CD4-positive, alpha-beta T cell treated with Interleukin-15 for 4 hours (primary cell): ENCODE results near the gene SPON2.

Source experiments
- DNase-seq: peaks from one replicate; pipeline ENCODE4 v3.0.0-alpha.2; 2020; ENCODE audit warnings: low spot score

Gene SPON2

GRCh38 chr4:1172228-1172851 lies at the start of gene SPON2:
SPON2 (minus strand) TSS chr4:1172583.
- DNase-seq = no peak

GRCh38 chr4:1221155-1221870 lies 48.9 kb upstream of the SPON2 start:
- DNase-seq = no peak

DNA sequence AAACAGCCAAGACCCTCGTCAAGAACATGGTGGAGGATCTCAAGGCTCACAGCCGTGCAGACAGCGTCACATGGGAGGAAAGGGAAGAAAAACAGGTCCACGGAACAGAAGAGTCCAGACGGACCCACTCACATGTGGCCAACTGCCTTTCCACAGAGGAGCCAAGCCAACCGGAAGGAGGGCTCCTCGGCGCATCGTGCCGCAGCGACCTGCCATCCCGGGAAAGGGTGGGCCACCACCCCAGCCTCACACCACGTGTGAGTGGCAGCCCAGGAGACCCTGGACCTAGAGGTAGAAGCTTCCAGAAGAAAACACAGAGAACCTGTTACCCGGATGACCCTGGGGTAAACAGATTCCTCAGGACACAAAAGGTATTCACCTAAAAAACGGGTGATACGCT lies 48.2 kb upstream of the SPON2 start:
- DNase-seq = no peak

DNA sequence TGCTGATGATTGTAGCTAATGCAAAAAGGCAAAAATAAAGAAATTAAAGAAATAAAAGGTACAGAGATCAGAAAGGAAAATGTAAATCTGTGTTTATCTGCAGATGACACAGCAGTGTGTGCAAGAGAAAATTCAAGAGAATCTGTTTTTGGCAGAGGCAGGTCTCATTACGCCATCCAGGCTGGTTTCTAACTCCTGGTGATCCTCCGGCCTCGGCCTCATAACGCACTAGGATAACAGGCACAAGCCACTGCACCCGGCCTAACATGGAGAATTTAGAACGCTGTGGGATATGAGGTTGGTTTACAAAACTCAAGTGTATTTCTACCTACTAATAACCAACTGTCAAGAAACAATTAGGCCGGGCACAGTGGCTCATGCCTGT lies 47.2 kb upstream of the SPON2 start:
- DNase-seq = no peak

GRCh38 chr4:1218634-1219565 lies 46.5 kb upstream of the SPON2 start:
- DNase-seq = no peak

DNA sequence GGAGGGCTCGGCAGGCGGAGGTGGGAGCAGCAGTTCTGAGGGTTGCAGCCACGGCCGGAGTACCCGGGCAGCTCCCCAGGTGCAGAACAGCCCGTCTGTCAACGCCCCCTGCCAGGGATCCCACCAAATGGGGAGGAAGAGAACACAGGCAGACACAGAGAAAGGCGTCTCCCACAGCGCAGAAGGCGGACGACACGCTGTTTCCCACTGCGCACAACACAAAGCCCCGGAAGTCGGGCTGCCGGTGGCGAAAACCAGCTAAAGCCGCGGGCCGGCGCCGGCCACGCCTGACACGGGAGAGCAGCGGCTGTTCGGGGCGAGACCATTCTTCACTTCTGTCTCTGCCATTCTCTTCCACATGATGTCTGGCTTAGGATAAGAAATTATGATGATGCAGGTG lies 45.0 kb upstream of the SPON2 start:
- DNase-seq = no peak

GRCh38 chr4:1216869-1217294 lies 44.5 kb upstream of the SPON2 start:
- peak; percentile 57 for DNase-seq

DNA sequence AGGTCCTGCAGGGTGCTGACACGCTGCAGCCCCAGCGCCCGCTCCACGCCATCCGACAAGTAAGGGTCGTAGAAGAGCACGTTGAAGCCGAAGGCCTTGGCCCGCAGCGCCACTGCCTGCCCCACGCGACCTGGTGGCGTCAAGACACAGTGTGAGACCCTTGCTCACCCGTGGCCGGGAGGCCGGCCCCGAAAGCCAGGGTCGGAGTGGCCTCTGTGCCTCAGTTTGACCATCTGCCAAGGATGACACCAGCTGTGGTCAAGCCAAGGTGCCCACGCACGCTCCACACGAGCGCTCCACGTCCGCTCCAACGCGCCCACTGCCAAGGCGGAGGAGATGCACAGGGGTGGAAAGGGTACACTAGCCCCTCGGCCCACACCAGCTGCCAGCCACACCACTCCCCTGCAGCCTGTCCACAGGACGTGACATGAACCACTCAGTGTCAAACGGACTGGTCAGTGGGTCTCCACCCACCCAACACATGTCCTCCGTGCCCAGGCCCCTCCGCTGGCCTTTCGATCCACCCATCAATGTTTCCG lies 43.8 kb upstream of the SPON2 start:
- no peak for DNase-seq

- DNase-seq = no peak
Measured at GRCh38 chr4:1215141-1216075, 43.0 kb upstream of the SPON2 start.

GRCh38 chr4:1214101-1215095 lies 42.0 kb upstream of the SPON2 start:
- no peak for DNase-seq

DNA sequence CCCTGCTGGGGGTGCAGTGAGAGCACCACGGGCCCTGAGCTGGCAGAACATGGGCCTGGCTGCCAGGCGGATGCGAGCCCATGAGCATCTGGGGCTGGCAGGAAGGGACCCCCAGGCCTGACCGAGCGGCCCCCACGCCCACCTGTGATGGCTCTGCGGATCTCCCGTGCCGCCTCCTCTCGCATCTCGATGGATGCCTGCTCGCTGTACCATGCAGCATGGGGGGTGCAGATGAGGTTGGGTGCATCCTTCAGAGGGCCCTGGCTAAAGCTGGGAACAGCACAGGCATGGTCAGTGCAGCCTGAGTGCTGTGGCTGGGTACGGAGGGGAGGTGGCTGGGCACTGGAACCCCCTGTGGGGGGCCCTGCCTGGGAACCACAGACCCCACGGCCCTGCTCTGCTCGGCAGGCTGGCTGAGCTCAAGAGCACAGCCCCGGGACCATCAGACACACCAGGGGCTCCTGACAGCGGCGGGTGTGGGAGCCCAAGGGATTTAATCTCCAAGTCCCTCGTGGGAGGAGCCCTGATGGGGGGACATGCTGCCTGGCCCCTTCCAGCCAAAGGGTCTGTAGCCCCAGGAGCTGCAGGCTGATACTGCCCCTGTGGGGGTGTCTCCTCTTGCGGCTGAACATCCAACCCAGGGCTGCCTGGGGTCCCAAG lies 41.1 kb upstream of the SPON2 start:
- DNase-seq = no peak

- no peak for DNase-seq
Measured at GRCh38 chr4:1212546-1213335, 40.4 kb upstream of the SPON2 start.

GRCh38 chr4:1211891-1212545 lies 39.6 kb upstream of the SPON2 start:
- no peak for DNase-seq

DNA sequence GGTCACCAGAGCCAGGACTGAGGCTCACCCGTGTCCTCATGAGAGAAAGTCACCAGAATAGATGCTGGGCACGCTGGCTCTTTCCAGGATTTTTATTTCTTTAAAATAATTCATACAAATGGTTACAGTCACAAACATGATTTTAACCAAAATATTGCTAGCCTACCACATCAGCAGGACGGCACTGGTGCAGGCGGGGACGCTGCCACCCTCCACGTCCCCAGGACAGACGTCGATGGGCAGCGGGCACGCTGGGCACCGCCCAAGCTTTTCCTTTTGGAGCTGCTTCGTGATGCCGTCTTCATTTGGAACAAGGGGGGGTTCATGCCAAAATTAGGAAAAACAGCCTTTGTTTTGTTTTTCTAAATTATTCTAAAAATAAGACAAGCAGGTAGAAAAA lies 39.0 kb upstream of the SPON2 start:
- no peak for DNase-seq

DNA sequence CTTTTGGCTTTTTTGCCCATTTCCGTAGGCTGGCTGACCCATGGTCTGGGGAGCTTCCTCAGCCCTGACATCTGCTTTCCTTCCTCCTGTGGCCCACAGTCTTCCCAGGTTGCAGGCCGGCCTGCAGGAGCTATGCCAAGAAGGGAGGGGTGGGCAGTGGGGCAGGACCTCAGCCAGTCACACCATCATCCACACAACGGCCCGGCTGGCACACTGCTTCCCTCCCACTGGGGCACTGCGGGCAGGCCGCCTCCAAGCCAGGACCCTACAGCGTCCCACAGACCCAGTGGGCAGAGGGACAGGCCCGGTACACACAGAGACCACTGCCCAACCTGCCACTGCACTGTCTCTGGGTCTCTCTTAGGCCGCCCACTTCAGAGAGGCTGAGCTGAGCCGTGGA lies 38.6 kb upstream of the SPON2 start:
- no peak for DNase-seq

DNA sequence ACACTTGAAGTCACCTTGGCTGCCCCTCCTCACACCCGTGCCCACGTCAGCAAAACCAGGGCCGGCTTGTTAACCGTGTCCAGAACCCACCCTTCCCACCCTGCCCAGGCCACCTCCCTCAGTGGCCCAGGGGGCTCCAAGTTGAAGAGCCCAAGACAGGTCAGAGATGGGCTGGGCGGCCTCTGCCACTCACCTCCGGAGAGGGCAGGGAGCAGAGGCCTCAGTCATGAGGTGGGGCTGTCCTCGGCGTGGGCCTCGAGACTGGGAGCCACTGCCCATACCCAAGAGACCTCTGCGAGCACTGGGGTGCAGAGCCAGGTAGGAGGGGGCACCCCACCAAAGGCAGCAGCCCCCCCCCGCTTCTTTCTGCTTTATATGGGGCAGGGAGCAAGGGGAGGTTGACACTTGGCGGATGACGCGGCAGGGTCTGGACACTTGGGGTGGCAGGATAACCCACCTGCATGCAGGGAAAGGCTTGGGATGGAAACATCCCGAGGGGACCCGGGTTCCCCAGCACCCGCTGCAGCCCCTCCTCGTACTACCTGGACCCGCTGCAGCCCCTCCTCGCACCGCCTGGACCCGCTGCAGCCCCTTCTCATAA lies 38.0 kb upstream of the SPON2 start:
- no peak for DNase-seq

DNA sequence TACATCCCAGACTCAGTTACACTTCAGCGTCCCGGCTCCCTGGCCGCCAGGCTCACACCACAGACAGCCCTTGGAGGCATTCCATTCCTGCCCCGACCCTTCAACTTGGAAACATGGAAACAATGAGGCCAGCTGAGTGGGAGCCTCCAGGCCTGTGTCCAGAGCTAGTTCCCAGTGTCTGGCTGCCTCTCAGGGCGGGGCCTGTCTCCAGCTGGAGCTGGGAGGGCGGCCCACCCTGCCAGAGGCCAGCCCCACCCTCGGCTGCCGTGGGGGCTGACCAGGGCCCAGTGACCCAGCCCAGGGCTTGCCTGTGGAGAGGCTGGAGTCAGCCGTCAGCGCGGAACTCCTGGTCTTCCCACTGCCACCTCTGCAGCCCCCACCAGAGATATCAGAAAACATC lies 37.4 kb upstream of the SPON2 start:
- no peak for DNase-seq
